ENCODE measurements around the gene HDAC4. TPM values are rescaled to one million over a fixed set of nuclear protein-coding genes. Genes with fewer than 3 reads are reported as not detected.
A peak's percentile ranks its signal among the peaks of the same experiment; 100 is the strongest.

The HDAC4 gene
- total and polyA plus RNA-seq, 3 donors from 2014 or later: 29.0 to 67.5 (median 58.7) TPM

DNA sequence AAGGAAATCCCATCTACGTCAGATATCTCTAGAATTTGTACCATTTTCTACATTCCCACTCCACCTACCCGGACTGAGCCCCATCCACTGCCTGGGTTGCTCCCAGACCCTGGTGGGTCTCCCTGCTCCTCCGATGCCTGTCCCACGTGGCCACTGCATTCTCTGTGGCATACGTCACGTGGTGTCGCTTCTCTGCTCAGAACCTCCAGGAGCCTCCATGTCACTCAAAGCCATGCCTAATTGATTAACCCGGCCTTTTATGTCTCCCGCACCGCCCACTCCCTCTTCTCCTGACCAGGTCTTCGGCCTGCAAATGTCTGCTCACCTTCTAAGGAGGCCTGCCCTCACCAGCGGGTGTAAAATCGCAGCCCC lies 176.6 kb downstream of the HDAC4 start:
- peak overlapping the region; percentile 44 to 92 for H3K27ac ChIP-seq
- no peaks in the 10 kb centered on the region for H3K27me3 ChIP-seq
- peaks cover 69% of the 10 kb centered on the region for H3K4me1 ChIP-seq
- no peak overlapping the region for H3K4me3 ChIP-seq
- DNase-seq: no peak
- H3K36me3 ChIP-seq (ENCODE audit: low read depth, missing control alignments): no peaks in the 10 kb centered on the region
- WGBS, 2 donors: 79% methylated on average over 13 of the region's 13 CpGs
- no peak for TF ChIP-seq POLR2A (IDR thresholded peaks at IDR 0.05)
- TF ChIP-seq, protein P1, sequence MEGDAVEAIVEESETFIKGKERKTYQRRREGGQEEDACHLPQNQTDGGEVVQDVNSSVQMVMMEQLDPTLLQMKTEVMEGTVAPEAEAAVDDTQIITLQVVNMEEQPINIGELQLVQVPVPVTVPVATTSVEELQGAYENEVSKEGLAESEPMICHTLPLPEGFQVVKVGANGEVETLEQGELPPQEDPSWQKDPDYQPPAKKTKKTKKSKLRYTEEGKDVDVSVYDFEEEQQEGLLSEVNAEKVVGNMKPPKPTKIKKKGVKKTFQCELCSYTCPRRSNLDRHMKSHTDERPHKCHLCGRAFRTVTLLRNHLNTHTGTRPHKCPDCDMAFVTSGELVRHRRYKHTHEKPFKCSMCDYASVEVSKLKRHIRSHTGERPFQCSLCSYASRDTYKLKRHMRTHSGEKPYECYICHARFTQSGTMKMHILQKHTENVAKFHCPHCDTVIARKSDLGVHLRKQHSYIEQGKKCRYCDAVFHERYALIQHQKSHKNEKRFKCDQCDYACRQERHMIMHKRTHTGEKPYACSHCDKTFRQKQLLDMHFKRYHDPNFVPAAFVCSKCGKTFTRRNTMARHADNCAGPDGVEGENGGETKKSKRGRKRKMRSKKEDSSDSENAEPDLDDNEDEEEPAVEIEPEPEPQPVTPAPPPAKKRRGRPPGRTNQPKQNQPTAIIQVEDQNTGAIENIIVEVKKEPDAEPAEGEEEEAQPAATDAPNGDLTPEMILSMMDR (IDR thresholded peaks at IDR 0.05): no peak
- no peaks in the 10 kb centered on the region for H3K9me3 ChIP-seq
- intact Hi-C loops (cut with DNase I; ENCODE audit: low total_unique reads): no loop called here

DNA sequence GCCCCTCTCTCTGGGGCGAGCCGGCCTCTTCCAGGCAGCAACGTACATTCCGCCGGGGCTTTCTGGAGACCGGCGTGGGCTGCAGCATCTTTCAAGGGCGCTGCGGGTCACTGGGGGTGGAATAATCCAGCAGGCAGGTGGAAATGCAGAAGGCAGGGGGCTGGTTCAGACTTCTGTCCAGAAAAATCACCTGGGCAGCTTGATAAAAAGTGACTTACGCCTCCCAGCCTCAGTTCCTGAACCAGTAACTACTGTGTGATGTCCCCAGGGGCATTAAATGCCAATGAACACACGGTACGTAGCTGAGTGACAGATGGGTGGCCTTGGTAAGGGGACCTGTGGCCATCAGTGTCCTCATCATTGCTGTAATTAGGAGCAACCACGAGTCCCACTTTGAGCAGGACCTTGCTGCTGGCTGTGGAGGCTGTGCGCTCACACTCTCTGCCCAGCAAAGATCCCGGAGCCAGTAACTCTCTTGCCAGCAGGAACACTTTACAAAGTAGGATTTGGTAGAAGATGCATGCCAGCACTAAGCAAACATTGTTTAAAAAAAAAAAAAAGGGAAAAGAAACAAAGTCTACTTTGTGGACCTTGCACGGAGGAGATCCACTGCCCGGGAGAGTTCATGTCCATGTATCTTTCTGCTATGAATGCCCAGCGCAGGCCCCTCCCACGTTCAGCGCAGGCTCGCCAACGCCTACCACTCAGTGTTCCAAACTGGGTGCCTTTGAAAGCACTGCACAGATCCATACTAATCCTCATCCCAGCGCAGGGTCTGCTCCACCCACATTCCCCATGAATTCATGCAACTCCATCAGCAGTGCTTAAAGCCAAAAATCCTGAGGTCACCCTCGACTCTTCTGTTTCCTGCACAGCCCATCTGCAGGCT lies 177.3 kb downstream of the HDAC4 start:
- H3K27ac ChIP-seq: peak overlapping the region; percentile 89 to 92
- H3K27me3 ChIP-seq: no peaks in the 10 kb centered on the region
- no peaks in the 10 kb centered on the region for H3K36me3 ChIP-seq (ENCODE audit: low read depth, missing control alignments)
- no peak overlapping the region for H3K4me3 ChIP-seq
- no peaks in the 10 kb centered on the region for H3K9me3 ChIP-seq
- intact Hi-C loops (cut with DNase I; ENCODE audit: low total_unique reads): no loop called here
- peaks cover 69% of the 10 kb centered on the region for H3K4me1 ChIP-seq
- TF ChIP-seq, protein P1 (IDR thresholded peaks at IDR 0.05): no peak
- no peak for TF ChIP-seq POLR2A (IDR thresholded peaks at IDR 0.05)
- 60 to 73% methylated on average over 22 to 24 of the region's 24 CpGs for WGBS, 2 donors
- peak; percentile 91 for DNase-seq

DNA sequence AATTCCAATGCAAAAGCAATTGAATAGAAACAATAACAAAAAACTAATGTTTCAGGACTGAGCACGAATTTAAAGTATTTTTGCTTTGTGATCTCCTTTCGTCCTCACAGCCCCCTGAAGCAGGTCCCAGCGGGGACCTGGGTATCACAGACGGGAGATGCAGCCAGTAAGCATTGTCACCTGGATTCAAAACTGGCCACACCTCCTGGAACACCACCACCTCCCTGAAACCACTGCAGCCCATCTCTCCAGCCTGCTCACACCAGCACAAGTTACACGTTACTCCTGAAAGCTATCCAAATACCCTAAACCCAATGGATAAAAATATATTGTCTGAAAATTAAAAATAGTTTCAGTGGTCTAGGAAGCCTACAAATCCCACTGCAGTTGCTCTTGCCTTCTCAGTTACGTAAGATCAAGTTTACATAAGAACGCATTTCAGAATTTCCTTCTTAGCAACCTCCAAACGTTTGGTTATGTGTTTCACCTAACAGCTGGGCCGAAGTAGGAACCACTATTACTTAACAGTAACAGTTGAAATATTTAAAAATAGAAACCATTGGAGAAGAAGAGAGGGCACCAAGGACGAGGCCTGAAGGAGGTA lies 178.0 kb downstream of the HDAC4 start:
- Histone ChIP-seq H3K4me3 (no peak overlapping the region), H3K4me1 (peaks cover 64% of the 10 kb centered on the region), H3K9me3 (no peaks in the 10 kb centered on the region), H3K27ac (peak overlapping the region; percentile 89 to 92), H3K27me3 (no peaks in the 10 kb centered on the region), H3K36me3 (ENCODE audit: low read depth, missing control alignments) (no peaks in the 10 kb centered on the region)
- WGBS, 2 donors: 51 to 58% methylated on average over 10 of the region's 10 CpGs
- TF ChIP-seq, protein P1 (IDR thresholded peaks at IDR 0.05): no peak
- TF ChIP-seq POLR2A (IDR thresholded peaks at IDR 0.05): no peak
- DNase-seq: no peak
- intact Hi-C loops (cut with DNase I; ENCODE audit: low total_unique reads): no loop called here

DNA sequence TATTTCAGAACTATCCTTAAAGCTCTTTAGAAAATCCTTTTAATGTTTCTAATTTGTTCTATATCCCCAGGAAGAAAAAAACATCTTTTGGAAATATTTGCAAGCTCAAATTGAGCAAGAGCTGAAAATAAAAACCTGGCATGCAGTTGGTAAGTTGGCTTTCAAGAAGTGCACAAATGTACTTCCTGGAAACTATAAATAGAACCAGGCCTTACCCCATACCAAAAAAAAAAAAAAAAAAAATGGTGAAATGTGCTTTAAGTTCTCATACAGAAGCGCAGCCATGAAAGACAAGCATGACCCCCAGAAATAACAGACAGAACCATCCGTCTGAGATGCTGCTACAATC lies 178.5 kb downstream of the HDAC4 start:
- peaks cover 59% of the 10 kb centered on the region for H3K4me1 ChIP-seq
- intact Hi-C loops (cut with DNase I; ENCODE audit: low total_unique reads): no loop called here
- no peak overlapping the region for H3K4me3 ChIP-seq
- no peak for DNase-seq
- no peaks in the 10 kb centered on the region for H3K9me3 ChIP-seq
- TF ChIP-seq, protein P1 (IDR thresholded peaks at IDR 0.05): no peak
- TF ChIP-seq POLR2A (IDR thresholded peaks at IDR 0.05): no peak
- H3K36me3 ChIP-seq (ENCODE audit: low read depth, missing control alignments): no peaks in the 10 kb centered on the region
- H3K27me3 ChIP-seq: no peaks in the 10 kb centered on the region
- peak overlapping the region; percentile 89 to 92 for H3K27ac ChIP-seq
- WGBS, 2 donors: 39 to 55% methylated on average over 2 of the region's 2 CpGs

Data from testis (tissue), 3 donors.